H1 (cell line): ENCODE measurements around the gene MYO5B. TPM values are rescaled to one million over a fixed set of nuclear protein-coding genes. Genes with fewer than 3 reads are reported as not detected.

Experiments used
- YY1 ChIP-seq: IDR thresholded peaks from 2 replicates; pipeline ENCODE4 v1.6.1; 2011; ENCODE audit warnings: low read depth, mild to moderate bottlenecking, low read length
- polyA plus RNA-seq, 7 experiments: library from polyadenylated mRNA; depleted of rRNA in 3 of 7; stranded (reverse) in 5 of 7; unstranded in 2 of 7; fragments of >200 nt in 5 of 7; fragments of 200-250 nt in 2 of 7; gene quantifications; 1 replicate in 5 of 7; 2 replicates in 1 of 7; 4 replicates in 1 of 7; pipeline versions ENCODE4 v1.2.1 to v1.2.3, GENCODE V29; 2011 to 2013; ENCODE audit warnings: missing spikeins in 2 of 7, mixed read lengths in 2 of 7
- total RNA-seq: library from RNA; stranded (reverse); fragmentation: NEBNext Ultra II Directional; extraction: Animal tissue kit (Norgen Biotek cat#: 25700); gene quantifications from 2 replicates; pipeline ENCODE4 v1.2.1, GENCODE V29; 2021
- TF ChIP-seq, protein P1 (sequence below): IDR thresholded peaks from 2 replicates; pipeline ENCODE4 v1.6.1; 2011; ENCODE audit warnings: low read length, improper control_type of control experiment

MYO5B gene
- total and polyA plus RNA-seq, 2 of the 8 experiments (the other 6 are each of a cell fraction or from before 2014, with no cell fraction given), result 6.4 to 7.7 TPM

GRCh38 chr18:50188652-50189051, 6.3 kb downstream of the MYO5B start (continued):
- TF ChIP-seq, protein P1, sequence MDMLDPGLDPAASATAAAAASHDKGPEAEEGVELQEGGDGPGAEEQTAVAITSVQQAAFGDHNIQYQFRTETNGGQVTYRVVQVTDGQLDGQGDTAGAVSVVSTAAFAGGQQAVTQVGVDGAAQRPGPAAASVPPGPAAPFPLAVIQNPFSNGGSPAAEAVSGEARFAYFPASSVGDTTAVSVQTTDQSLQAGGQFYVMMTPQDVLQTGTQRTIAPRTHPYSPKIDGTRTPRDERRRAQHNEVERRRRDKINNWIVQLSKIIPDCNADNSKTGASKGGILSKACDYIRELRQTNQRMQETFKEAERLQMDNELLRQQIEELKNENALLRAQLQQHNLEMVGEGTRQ, result no peak
- TF ChIP-seq YY1, result no peak
